HepG2 (cell line): ENCODE data around the gene RINL. TPM values are rescaled to one million over a fixed set of nuclear protein-coding genes. Genes with fewer than 3 reads are reported as not detected.
A peak's percentile ranks its signal among the peaks of the same experiment; 100 is the strongest.

ENCODE experiments used
- AKNA ChIP-seq: sonication (generic); formaldehyde crosslinking; IDR thresholded peaks from 2 replicates; pipeline ENCODE4 v1.4.0; 2020; ENCODE audit warnings: missing genetic modification reagents, borderline replicate concordance
- CREB1 ChIP-seq, 2 experiments: fragments of 450-650 bp in 1 of 2; IDR thresholded peaks; 2 replicates each; pipeline ENCODE4 v1.6.1; 2016 to 2017; ENCODE audit warnings: control low read depth in 1 of 2, mild to moderate bottlenecking in 1 of 2, missing compliant biosample characterization in 1 of 2, missing genetic modification characterization in 1 of 2
- CREM ChIP-seq, 2 experiments: sonication (generic) in 1 of 2; formaldehyde crosslinking in 1 of 2; IDR thresholded peaks; 2 replicates each; pipeline versions ENCODE4 v1.4.0 to v1.6.1; 2016 to 2020; ENCODE audit warnings: antibody characterized with exemption in 1 of 2, mild to moderate bottlenecking in 1 of 2, missing genetic modification reagents in 1 of 2
- DRAP1 ChIP-seq: IDR thresholded peaks from 2 replicates; pipeline ENCODE4 v1.6.1; 2016; ENCODE audit warnings: missing genetic modification reagents, missing compliant biosample characterization
- ELF1 ChIP-seq: sonication (generic); formaldehyde crosslinking; IDR thresholded peaks from 2 replicates; pipeline ENCODE4 v1.4.0; 2020; ENCODE audit warnings: missing genetic modification reagents
- FOXC1 ChIP-seq: sonication (generic); formaldehyde crosslinking; IDR thresholded peaks from 2 replicates; pipeline ENCODE4 v1.8.0; 2022; ENCODE audit warnings: mild to moderate bottlenecking, missing genetic modification reagents, borderline replicate concordance
- GABPA ChIP-seq, 2 experiments: IDR thresholded peaks; 2 replicates each; pipeline ENCODE4 v1.6.1; 2011 to 2016; ENCODE audit warnings: low read depth in 2 of 2, low read length in 1 of 2, missing biosample characterization in 1 of 2, missing genetic modification characterization in 1 of 2
- HNF1B ChIP-seq: sonication (generic); formaldehyde crosslinking; IDR thresholded peaks from 2 replicates; pipeline ENCODE4 v1.5.1; 2020; ENCODE audit warnings: mild to moderate bottlenecking, moderate library complexity, missing genetic modification reagents
- MAX ChIP-seq: IDR thresholded peaks from 2 replicates; pipeline ENCODE4 v1.6.1; 2012; ENCODE audit warnings: inconsistent platforms
- MAZ ChIP-seq, 2 experiments: sonication (generic) in 1 of 2; formaldehyde crosslinking in 1 of 2; IDR thresholded peaks; 2 replicates each; pipeline versions ENCODE4 v1.5.0 to v1.6.1; 2012 to 2020; ENCODE audit warnings: low read depth in 2 of 2, mild to moderate bottlenecking in 2 of 2, borderline replicate concordance in 1 of 2, improper control_type of control experiment in 1 of 2, low read length in 1 of 2, missing genetic modification reagents in 1 of 2, moderate library complexity in 1 of 2
- NCOR1 ChIP-seq: fragments of 200-600 bp; sonication (generic); IDR thresholded peaks from 2 replicates; pipeline ENCODE4 v1.7.0; 2017; ENCODE audit warnings: antibody characterized with exemption, low read length, borderline replicate concordance
- PHF21A ChIP-seq: sonication (generic); formaldehyde crosslinking; IDR thresholded peaks from 2 replicates; pipeline ENCODE4 v1.5.0; 2020; ENCODE audit warnings: mild to moderate bottlenecking, missing genetic modification reagents
- POLR2G ChIP-seq: fragments of 200-400 bp; formaldehyde crosslinking; IDR thresholded peaks from 2 replicates; pipeline ENCODE4 v1.6.1; 2018; ENCODE audit warnings: mild to moderate bottlenecking, low read depth, low read length, moderate library complexity
- SIN3A ChIP-seq: IDR thresholded peaks from 2 replicates; pipeline ENCODE4 v1.6.1; 2011; ENCODE audit warnings: low read depth, mild to moderate bottlenecking, control low read depth, low read length, borderline replicate concordance
- ZNF143 ChIP-seq: sonication (generic); formaldehyde crosslinking; IDR thresholded peaks from 2 replicates; pipeline ENCODE4 v1.4.0; 2020; ENCODE audit warnings: missing genetic modification reagents
- ZNF160 ChIP-seq: sonication (generic); formaldehyde crosslinking; IDR thresholded peaks from 2 replicates; pipeline ENCODE4 v1.8.0; 2022; ENCODE audit warnings: mild to moderate bottlenecking, inconsistent platforms, missing genetic modification reagents
- ZNF83 ChIP-seq: sonication (generic); formaldehyde crosslinking; IDR thresholded peaks from 2 replicates; pipeline ENCODE4 v1.4.0; 2020; ENCODE audit warnings: missing genetic modification reagents, mild to moderate bottlenecking, borderline replicate concordance
- polyA plus RNA-seq, 8 experiments: library from polyadenylated mRNA; depleted of rRNA in 3 of 8; stranded (reverse) in 7 of 8; unstranded in 1 of 8; fragments of >200 nt; fragmentation: Illumina TruSeq in 4 of 8; extraction: Trizol in 4 of 8; gene quantifications; 2 replicates each; pipeline versions ENCODE4 v1.2.1 to v1.2.3, GENCODE V29; 2011 to 2016; ENCODE audit warnings: low read depth in 4 of 8, missing spikeins in 1 of 8, mixed read lengths in 1 of 8; ENCODE audit not compliant: insufficient read depth in 1 of 8
- total RNA-seq, 5 experiments: library from RNA; depleted of rRNA; stranded (reverse); fragments of >200 nt; fragmentation: Illumina TruSeq; extraction: Trizol; gene quantifications; 2 replicates each; pipeline ENCODE4 v1.2.3, GENCODE V29; 2016; ENCODE audit warnings: low read depth in 1 of 5

RINL gene
- total and polyA plus RNA-seq, 2 of the 13 experiments (the other 11 are each of a cell fraction or from before 2014, with no cell fraction given) = 11.4 to 18.0 TPM

- TF ChIP-seq MAZ (IDR thresholded peaks at IDR 0.05; ENCODE audit: borderline replicate concordance, low read depth, low read length) = peak; percentile 66
- no peak for TF ChIP-seq MAZ (CRISPR knock-in tag; IDR thresholded peaks at IDR 0.05; ENCODE audit: low read depth)
- no peak for TF ChIP-seq ZNF83
- peak; percentile 64; the same call in 1 of the 2 replicates for TF ChIP-seq CREM (IDR thresholded peaks at IDR 0.05)
- no peak for TF ChIP-seq CREM (CRISPR knock-in tag; IDR thresholded peaks at IDR 0.05)
- 0 out of 2 replicates have a peak, but pooled peaks have one; percentile 36 for TF ChIP-seq FOXC1 (CRISPR knock-in tag)
- TF ChIP-seq DRAP1 (CRISPR knock-in tag) = peak; percentile 72
- TF ChIP-seq SIN3A = peak; percentile 27; the same call in 1 of the 2 replicates
- TF ChIP-seq MAX = peak; percentile 23; the same call in 1 of the 2 replicates
- TF ChIP-seq ZNF160 (CRISPR knock-in tag) = 0 out of 2 replicates have a peak, but pooled peaks have one; percentile 31
- TF ChIP-seq HNF1B (CRISPR knock-in tag) = 0 out of 2 replicates have a peak, but pooled peaks have one; percentile 4
- TF ChIP-seq PHF21A = 0 out of 2 replicates have a peak, but pooled peaks have one; percentile 43
- TF ChIP-seq POLR2G = peak; percentile 76
- TF ChIP-seq ZNF143 (CRISPR knock-in tag) = 0 out of 2 replicates have a peak, but pooled peaks have one; percentile 5
- peak; percentile 10; the same call in 1 of the 2 replicates for TF ChIP-seq ELF1 (CRISPR knock-in tag)
- peak; percentile 11; the same call in 1 of the 2 replicates for TF ChIP-seq NCOR1
- no peak for TF ChIP-seq GABPA (IDR thresholded peaks at IDR 0.05; ENCODE audit: low read depth, low read length)
- peak; percentile 70; the same call in 1 of the 2 replicates for TF ChIP-seq GABPA (CRISPR knock-in tag; IDR thresholded peaks at IDR 0.05; ENCODE audit: low read depth)
- TF ChIP-seq CREB1 (IDR thresholded peaks at IDR 0.05) = no peak
- peak; percentile 90; the same call in 1 of the 2 replicates for TF ChIP-seq CREB1 (CRISPR knock-in tag; IDR thresholded peaks at IDR 0.05)
- TF ChIP-seq AKNA = no peak
Observed at GRCh38 chr19:38850436-38850975, 27.6 kb downstream of the RINL start (continued).
